ENCODE data around the gene CUL9.

CUL9 gene

DNA sequence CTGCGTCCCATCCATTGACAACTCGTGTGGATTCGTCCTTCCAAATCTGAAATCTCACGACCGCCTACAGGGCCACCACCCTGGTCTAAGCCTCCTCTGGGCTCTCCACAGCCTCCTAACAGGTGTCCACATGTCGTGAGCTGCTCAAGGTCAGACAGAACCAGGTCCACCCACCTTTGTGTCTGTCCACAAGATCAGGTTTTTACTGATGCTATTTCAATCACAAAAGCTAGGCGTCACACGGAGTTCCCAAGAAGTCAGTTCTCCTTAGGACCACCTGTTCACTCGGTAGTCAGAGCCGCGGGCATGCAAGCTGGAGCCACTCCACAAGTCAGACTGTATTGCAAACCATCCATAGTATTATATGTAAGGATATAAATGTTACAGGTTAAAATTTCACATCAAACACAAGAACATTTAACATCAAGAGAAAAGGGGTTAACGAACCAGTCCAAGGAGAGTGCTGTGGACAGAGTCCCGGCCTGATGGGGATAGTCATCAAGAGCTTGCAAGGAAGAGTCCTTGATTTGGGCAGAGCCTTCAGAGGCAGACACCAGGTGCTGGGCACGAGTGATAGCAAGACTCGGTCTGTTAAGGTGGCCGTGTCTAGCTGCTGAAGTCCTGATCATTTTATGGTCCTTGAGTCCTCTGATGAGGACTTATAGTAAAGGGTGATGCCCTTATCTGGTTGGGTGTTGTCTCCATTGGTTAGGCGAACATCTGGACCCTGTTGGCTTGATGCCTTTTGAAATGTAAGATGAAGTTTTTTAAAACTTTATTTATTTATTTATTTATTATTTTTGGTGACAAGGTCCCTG lies 48.0 kb downstream of the CUL9 start:
- DNase-seq (ENCODE audit: low spot score): no peak

DNA sequence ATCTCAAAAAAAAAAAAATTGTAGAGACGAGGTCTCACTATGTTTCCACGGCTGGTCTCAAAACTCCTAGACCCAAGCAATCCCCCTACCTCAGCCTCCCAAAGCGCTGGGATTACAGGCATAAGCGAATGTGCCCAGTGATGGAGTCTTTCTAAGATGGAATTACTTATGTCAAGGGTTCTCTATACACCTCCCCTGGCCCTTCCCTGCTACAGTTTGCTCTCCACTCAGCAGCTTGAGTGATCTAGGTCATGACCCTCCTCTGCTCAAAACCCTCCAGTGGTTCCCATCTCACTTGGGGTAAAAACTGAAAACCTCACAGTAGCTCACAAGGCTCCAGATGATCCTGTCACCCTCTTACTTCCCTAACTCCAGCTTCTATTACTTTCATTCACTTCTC lies 49.1 kb downstream of the CUL9 start:
- no peak for DNase-seq (ENCODE audit: low spot score)

DNA sequence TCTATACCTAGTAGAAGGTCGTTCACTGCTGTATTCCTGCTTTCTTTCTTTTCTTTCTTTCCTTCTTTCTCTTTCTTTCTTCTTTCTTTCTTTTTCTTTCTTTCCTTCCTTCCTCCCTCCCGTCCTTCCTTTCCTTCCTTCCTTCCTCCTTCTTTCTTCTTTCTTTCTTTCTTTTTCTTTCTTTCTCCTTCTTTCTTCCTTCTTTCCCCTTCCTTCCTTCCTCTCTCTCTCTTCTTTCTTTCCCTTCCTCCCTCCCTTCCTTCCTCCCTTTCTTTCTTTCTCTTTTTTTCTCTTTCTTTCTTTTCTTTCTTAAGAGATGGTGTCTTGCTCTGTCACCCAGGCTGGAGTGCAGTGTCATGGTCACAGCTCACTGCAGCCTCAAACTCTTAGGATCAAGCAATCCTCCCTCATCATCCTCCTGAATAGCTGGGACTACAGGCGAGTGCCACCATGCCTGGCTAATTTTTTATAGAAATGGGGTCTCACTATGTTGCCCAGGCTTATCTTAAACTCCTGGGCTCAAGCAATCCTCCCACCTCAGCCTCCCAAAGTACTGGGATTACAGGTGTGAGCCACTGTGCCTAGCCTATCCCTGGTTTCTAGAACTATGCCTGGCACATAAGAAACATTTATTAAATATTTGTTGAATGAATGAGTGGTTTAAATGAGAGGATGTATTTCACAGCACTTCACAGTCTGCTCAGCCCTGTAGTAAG lies 49.9 kb downstream of the CUL9 start:
- DNase-seq (ENCODE audit: low spot score): no peak

DNA sequence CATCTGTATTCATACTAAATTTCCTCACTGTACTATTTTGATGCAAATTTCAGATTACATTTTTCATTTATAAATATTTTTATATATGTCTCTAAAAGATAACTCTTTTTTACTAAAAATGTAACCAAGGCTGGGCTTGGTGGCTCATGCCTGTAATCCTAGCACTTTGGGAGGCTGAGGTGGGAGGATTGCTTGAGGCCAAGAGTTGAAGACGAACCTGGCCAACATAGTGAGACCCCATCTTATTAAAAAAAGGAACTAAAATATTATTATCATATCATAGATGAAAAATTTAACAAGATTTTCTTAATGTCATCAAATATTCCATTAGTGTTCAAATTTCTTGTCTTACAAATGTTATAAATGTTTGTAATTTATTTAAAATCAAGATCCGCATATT lies 53.8 kb downstream of the CUL9 start:
- no peak for DNase-seq (ENCODE audit: low spot score)

DNA sequence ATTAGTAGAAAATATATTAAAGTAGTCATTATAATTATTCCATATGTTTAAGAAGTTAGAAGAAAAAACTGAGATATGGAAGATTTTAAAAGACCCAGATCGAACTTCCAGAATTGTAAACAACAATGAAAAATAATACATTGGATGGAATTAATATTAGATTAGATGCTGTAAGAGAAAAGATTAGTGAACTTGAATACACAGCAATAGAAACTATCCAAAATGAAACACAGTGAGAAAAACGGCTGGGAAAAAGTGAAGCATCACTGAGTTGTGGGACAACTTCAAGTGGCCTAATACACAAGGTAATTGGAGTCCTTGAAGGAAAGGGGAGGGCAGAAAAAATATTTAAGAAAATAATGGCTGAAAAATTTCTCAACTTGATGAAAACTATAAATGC lies 57.1 kb downstream of the CUL9 start:
- DNase-seq (ENCODE audit: low spot score): no peak

- no peak for DNase-seq (ENCODE audit: low spot score)
Observed at GRCh38 chr6:43240950-43241349, 59.0 kb downstream of the CUL9 start.

GRCh38 chr6:43241446-43241845 lies 59.5 kb downstream of the CUL9 start:
- no peak for DNase-seq (ENCODE audit: low spot score)

DNA sequence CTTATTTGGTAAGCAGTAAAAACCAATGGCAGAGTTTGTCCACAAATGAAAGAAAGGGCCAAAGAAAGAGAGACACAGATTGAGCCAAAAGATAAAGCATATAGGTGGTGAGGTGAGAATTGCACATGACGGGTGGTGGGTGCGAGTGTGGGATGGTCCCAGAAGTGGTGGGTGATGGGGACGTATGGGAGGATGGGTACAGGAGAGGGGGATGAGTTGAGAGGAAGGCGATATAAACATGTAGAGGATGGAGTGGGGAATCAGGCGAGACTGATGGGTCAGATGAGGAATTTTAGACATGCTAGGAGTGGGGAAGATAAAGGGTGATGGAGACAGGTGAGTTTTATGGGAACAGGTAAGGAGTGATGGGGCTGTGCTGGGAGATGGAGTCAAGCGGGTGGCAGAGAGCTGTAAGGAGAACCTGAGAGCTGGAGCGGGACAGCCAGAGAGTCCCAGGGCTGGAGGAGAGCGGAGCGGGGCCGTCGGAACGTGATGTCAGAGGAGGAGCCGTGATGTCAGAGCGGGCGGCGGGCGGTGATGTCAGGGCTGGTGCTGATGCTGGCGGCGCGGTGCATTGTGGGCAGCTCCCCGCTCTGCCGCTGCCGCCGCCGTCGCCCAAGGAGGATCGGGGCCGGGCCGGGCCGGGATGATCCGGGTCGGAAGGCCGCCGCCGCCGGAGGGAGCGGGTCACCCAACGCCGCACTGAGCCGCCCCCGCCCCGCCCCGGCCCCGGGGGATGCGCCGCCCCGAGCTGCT lies 61.1 kb downstream of the CUL9 start, which contains the start of gene TTBK1:
Gene TTBK1, plus strand, starts transcription at position 574 of the 756 bp plus-strand sequence. CDS start 3,180 bp downstream, outside the sequence.
- no peak for DNase-seq (ENCODE audit: low spot score)

- DNase-seq (ENCODE audit: low spot score): no peak
Observed at GRCh38 chr6:43243664-43244321, 61.8 kb downstream of the CUL9 start.

DNA sequence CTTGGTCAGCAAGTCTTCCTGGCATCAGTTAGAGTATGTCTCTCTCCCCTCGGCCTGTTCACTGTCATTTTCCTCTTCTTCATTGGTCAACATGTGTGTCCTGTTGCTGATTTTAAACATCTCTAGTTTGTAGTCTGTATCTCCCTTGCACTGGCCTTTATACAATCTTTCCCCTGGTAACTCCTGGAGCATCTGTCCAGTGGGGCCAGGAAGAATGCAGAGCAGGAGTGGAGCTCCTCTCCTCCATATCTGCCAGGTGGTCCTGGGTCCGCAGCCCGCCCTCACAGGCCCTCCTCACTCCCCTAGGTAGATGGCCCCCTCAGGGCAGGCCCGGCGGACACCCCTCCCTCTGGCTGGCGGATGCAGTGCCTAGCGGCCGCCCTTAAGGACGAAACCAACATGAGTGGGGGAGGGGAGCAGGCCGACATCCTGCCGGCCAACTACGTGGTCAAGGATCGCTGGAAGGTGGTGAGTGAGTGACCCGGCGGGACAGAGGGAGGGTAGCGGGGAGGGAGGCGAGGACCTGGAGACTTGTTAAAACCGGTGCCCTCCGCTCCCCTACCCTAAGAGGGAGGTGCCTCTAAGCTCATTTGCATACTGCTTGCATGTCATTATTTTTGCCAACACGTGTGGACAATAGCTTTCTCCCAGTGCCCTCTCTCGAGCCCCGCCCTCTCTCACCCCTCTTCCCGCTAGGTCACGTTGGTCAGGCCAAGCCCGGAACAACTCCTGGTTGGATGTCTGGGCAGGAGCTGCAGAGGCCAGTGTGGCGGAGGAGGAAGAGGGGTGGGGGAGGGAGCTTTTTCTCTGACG lies 64.5 kb downstream of the CUL9 start:
- DNase-seq (ENCODE audit: low spot score): no peak

DNA sequence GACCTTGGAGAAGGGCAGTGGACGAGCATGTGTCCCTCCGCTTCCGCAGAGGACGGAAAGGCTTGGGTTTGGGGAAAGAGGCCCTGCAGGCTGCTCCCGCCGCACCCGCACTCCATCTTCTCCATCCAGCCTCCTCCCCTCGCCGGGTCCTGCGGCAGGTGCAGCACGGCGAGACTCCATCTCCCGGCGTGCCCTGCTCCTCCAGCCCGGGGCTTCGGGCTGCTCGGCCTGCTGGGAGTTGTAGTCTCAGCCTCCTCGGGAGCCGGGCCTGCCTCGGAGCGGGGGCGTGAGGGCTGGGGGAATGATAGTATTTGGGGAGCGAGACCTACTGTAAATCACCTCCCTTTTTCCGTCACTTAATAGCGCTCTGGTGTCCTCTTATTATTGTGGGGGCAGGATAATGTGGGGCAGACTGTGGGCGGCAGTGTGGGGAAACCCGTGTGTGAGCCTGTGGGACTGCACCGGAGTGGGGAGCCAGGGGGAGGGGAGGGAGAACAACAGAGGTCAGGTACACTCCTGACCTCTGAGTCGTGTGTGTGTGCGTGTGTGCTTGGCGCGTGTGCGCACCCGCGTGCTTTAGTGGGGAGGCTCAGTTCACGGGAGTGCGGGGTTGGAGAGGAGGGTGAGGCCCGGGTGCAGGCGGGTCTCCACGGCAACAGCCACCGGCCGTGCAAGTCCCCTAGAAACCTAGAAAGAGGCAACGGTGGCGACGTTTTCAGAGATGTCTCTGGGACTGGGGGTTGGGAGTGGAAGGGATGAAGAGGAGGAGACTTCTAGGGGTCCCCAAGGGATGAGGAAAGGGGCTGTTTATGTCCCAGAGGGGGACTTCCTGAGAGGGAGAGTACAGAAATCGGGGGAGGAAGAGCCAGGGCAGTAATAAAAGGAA lies 65.4 kb downstream of the CUL9 start:
- DNase-seq (ENCODE audit: low spot score): peak; percentile 82

- DNase-seq (ENCODE audit: low spot score): no peak
Observed at GRCh38 chr6:43248101-43248500, 66.1 kb downstream of the CUL9 start.

GRCh38 chr6:43248791-43249190 lies 66.8 kb downstream of the CUL9 start:
- DNase-seq (ENCODE audit: low spot score): no peak

DNA sequence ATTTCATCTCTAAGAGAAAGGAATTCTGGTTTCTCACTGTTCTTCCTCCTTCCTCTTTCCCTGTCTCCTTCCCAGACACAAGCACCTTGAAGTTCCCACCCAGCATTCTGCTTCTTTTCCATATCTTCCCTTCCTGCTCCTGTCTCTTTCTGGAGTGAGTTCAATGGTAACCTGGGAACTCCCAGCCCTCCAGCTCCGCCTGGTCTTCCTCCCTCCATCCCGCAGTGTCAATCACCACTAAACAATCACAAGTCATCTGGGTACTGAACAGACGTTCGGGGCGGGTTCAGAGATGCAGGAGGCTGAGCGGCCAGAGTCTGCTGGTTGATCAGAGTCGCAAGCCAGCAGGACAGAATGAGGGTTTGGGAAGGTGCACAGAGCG lies 69.0 kb downstream of the CUL9 start:
- no peak for DNase-seq (ENCODE audit: low spot score)

GRCh38 chr6:43253401-43253800 lies 71.4 kb downstream of the CUL9 start:
- no peak for DNase-seq (ENCODE audit: low spot score)

- DNase-seq (ENCODE audit: low spot score): no peak
Observed at GRCh38 chr6:43254138-43254817, 72.3 kb downstream of the CUL9 start.

- DNase-seq (ENCODE audit: low spot score): no peak
Observed at GRCh38 chr6:43254846-43255245, 72.8 kb downstream of the CUL9 start.

DNA sequence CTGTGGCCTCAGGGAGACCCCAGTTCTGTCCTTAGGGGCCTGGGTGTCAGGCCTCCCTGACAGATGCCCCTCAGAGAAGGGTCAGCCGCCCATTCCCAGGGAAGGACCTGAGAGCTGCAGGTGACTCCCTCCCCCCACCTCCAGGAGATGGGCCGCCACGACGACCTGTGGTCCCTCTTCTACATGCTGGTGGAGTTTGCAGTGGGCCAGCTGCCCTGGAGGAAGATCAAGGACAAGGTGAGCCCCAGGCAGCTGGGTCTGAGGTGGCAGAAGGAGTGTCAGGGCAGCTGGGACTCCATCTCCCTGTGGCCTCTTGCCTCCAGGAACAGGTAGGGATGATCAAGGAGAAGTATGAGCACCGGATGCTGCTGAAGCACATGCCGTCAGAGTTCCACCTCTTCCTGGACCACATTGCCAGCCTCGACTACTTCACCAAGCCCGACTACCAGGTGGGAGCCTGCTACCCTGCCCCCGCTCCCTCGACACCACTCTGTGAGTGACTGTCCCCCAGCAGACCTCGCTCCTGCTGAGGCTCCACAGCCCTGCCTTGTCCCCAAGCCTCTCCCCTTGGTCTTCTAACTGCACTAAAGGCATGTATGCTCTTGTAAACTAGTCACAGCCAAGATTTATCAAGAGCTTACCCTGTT lies 73.5 kb downstream of the CUL9 start:
- DNase-seq (ENCODE audit: low spot score): no peak

DNA sequence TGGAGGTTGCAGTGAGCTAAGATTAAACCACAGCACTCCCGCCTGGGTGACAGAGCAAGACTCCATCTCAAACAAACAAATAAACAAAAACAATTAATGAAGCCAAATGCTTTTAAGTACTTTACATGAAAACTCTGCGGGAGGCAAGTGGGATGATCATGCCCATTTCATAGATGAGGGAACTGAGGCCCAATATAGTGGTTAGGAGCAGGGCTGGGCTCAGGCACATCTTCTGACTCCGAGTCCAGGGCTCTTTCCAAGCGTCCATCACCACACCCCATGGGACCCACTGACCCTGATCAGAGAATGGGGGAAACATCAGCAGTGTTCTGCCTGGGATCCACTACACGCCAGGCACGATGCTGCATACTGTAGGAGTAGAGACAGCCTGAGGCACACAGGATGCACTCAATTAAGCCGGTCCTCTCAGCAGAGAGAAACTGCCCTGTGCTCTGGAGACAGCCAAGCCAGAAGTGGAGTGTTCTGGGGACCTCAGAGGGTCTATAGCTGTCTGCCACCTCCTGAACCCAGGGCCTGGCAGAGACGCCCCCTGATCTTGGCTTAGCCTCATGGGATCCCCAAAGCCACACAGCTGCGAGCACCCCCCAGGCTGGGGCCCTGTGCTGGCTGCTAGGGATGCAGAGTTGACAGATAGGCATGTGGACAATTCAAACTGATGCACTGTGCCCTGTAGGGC lies 74.8 kb downstream of the CUL9 start:
- no peak for DNase-seq (ENCODE audit: low spot score)
